K562 (cell line): Measurements from ENCODE around the gene TRMT2B. TPM values are rescaled to one million over a fixed set of nuclear protein-coding genes. Genes with fewer than 3 reads are reported as not detected.

Experiments
- ASH1L ChIP-seq: fragments of 450-650 bp; IDR thresholded peaks from 2 replicates; pipeline ENCODE4 v1.6.1; 2018; ENCODE audit warnings: borderline replicate concordance, mild to moderate bottlenecking, low read depth; ENCODE audit not compliant: partially characterized antibody
- ATF1 ChIP-seq, 2 experiments: fragments of 450-650 bp in 1 of 2; IDR thresholded peaks; 2 replicates each; pipeline ENCODE4 v1.6.1; 2016; ENCODE audit warnings: missing compliant biosample characterization in 1 of 2, missing genetic modification characterization in 1 of 2
- BHLHE40 ChIP-seq: IDR thresholded peaks from 2 replicates; pipeline ENCODE4 v1.6.1; 2011; ENCODE audit warnings: low read length, improper control_type of control experiment
- CEBPB ChIP-seq: fragments of 450-650 bp; IDR thresholded peaks from 2 replicates; pipeline ENCODE4 v1.6.1; 2016; ENCODE audit warnings: missing genetic modification characterization, missing compliant biosample characterization
- CEBPG ChIP-seq, 3 experiments: fragments of 200-800 bp in 1 of 3; sonication (Bioruptor generic) in 1 of 3; sonication (generic) in 1 of 3; formaldehyde crosslinking in 1 of 3; IDR thresholded peaks in 2 of 3; conservative IDR thresholded peaks in 1 of 3; 2 replicates each; pipeline versions ENCODE4 v1.6.1 to v1.8.0; 2016 to 2022; ENCODE audit warnings: missing compliant biosample characterization in 2 of 3, missing genetic modification characterization in 2 of 3, mild to moderate bottlenecking in 1 of 3, missing genetic modification reagents in 1 of 3
- FOXA1 ChIP-seq: fragments of 450-650 bp; IDR thresholded peaks from 2 replicates; pipeline ENCODE4 v1.6.1; 2016; ENCODE audit warnings: mild to moderate bottlenecking, borderline replicate concordance
- HCFC1 ChIP-seq: IDR thresholded peaks from 2 replicates; pipeline ENCODE4 v1.6.1; 2012; ENCODE audit warnings: low read depth, low read length, improper control_type of control experiment
- HDGF ChIP-seq: fragments of 450-650 bp; IDR thresholded peaks from 2 replicates; pipeline ENCODE4 v1.6.1; 2016
- ILF3 ChIP-seq: fragments of 450-650 bp; IDR thresholded peaks from 2 replicates; pipeline ENCODE4 v1.6.1; 2018; ENCODE audit warnings: antibody characterized with exemption, mild to moderate bottlenecking, moderate library complexity, borderline replicate concordance
- NELFE ChIP-seq: IDR thresholded peaks from 2 replicates; pipeline ENCODE4 v1.6.1; 2011; ENCODE audit warnings: mild to moderate bottlenecking; ENCODE audit not compliant: insufficient read depth, insufficient read length
- NFYB ChIP-seq: IDR thresholded peaks from 2 replicates; pipeline ENCODE4 v1.6.1; 2011; ENCODE audit warnings: mild to moderate bottlenecking, moderate library complexity; ENCODE audit not compliant: insufficient read length; ENCODE audit errors: extremely low read depth
- POLR2G ChIP-seq: fragments of 200-400 bp; formaldehyde crosslinking; IDR thresholded peaks from 2 replicates; pipeline ENCODE4 v1.6.1; 2017; ENCODE audit warnings: low read depth, mild to moderate bottlenecking, antibody characterized with exemption, low read length, moderate library complexity
- SIX5 ChIP-seq, 2 experiments: IDR thresholded peaks; 2 replicates each; pipeline ENCODE4 v1.6.1; 2011; ENCODE audit warnings: low read length in 2 of 2, borderline replicate concordance in 1 of 2, low read depth in 1 of 2, mild to moderate bottlenecking in 1 of 2, moderate library complexity in 1 of 2; ENCODE audit not compliant: insufficient read depth in 1 of 2
- SRSF7 ChIP-seq: fragments of 200-400 bp; formaldehyde crosslinking; optimal IDR thresholded peaks from 2 replicates; pipeline ENCODE3; 2017; ENCODE audit warnings: mild to moderate bottlenecking, low read depth, low read length
- TEAD4 ChIP-seq, 2 experiments: sonication (generic) in 1 of 2; formaldehyde crosslinking in 1 of 2; IDR thresholded peaks; 2 replicates each; pipeline versions ENCODE4 v1.6.1 to v1.8.0; 2012 to 2022; ENCODE audit warnings: borderline replicate concordance in 1 of 2, inconsistent platforms in 1 of 2, low read length in 1 of 2, mild to moderate bottlenecking in 1 of 2, missing genetic modification reagents in 1 of 2
- ZBED1 ChIP-seq: IDR thresholded peaks from 2 replicates; pipeline ENCODE4 v1.6.1; 2014
- ZC3H11A ChIP-seq: IDR thresholded peaks from 2 replicates; pipeline ENCODE4 v1.6.1; 2012; ENCODE audit warnings: low read depth, low read length, improper control_type of control experiment
- ZNF282 ChIP-seq: sonication (generic); formaldehyde crosslinking; IDR thresholded peaks from 2 replicates; pipeline ENCODE4 v1.8.1; 2023; ENCODE audit warnings: missing genetic modification reagents
- ZNF644 ChIP-seq: fragments of 200-800 bp; sonication (Bioruptor generic); IDR thresholded peaks from 2 replicates; pipeline ENCODE4 v1.6.1; 2016; ENCODE audit warnings: low read depth, missing genetic modification characterization, missing compliant biosample characterization
- ZNF785 ChIP-seq: fragments of 250-450 bp; sonication (Bioruptor Pico); IDR thresholded peaks from 2 replicates; pipeline ENCODE4 v1.4.0; 2020; ENCODE audit warnings: mild to moderate bottlenecking
- polyA plus RNA-seq, 8 experiments: library from polyadenylated mRNA; depleted of rRNA in 4 of 8; stranded (reverse) in 5 of 8; unstranded in 3 of 8; fragments of >200 nt; fragmentation: Nextera tagmentation in 2 of 8; fragmentation: Illumina TruSeq in 1 of 8; extraction: Ambion mirVana in 2 of 8; extraction: Trizol in 1 of 8; gene quantifications; 2 replicates each; pipeline versions ENCODE4 v1.2.1 to v1.2.3, GENCODE V29; 2011 to 2014; ENCODE audit warnings: inconsistent platforms in 1 of 8, missing spikeins in 1 of 8
- total RNA-seq, 7 experiments: library from RNA; depleted of rRNA in 6 of 7; stranded (reverse); fragments of >200 nt in 6 of 7; fragmentation: Illumina TruSeq in 2 of 7; extraction: Trizol in 2 of 7; gene quantifications; 2 replicates each; pipeline versions ENCODE4 v1.2.1 to v1.2.3, GENCODE V29; 2011 to 2021; ENCODE audit warnings: low replicate concordance in 1 of 7
- TF ChIP-seq, protein P1 (sequence below), 2 experiments: fragments of 150-350 bp in 1 of 2; IDR thresholded peaks; 2 replicates each; pipeline ENCODE4 v1.6.1; 2012 to 2016; ENCODE audit warnings: low read depth in 2 of 2, low read length in 2 of 2, mild to moderate bottlenecking in 1 of 2, moderate library complexity in 1 of 2
- TF ChIP-seq, protein P2 (sequence below): fragments of 450-650 bp; IDR thresholded peaks from 2 replicates; pipeline ENCODE4 v1.6.1; 2016

TRMT2B gene
- total and polyA plus RNA-seq, 9 of the 15 experiments (the other 6 are each of a cell fraction or from before 2014, with no cell fraction given), result 3.9 to 23.4 (median 18.1) TPM

DNA sequence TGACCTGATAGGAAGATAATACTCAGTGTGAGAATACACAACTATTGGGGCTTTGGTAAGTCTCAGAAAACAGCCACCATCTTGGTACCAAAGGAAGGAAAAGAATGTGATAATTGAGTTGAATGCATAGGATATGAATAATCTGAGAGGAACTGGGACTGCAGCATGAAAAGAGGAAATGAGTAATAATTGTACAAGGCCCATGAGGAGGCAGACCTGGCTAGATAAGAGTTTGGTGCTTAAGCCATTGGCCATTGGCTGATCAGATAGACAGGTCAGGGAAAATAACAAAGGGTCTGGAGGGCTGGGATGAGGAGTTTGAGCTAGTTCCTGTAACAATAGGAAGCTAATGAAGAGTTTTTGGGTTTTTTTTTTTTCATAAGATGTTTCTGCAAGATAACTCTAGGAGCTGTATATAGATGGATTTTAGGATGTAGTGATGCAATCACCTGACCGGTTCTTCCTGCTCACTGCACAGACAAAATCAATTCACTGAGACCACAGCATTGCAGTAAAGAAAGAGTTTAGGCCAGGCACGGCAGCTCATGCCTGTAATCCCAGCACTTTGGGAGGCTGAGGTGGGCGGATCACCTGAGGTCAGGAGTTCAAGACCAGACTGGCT lies 5.3 kb upstream of the TRMT2B start (continued):
- TF ChIP-seq, protein P1, sequence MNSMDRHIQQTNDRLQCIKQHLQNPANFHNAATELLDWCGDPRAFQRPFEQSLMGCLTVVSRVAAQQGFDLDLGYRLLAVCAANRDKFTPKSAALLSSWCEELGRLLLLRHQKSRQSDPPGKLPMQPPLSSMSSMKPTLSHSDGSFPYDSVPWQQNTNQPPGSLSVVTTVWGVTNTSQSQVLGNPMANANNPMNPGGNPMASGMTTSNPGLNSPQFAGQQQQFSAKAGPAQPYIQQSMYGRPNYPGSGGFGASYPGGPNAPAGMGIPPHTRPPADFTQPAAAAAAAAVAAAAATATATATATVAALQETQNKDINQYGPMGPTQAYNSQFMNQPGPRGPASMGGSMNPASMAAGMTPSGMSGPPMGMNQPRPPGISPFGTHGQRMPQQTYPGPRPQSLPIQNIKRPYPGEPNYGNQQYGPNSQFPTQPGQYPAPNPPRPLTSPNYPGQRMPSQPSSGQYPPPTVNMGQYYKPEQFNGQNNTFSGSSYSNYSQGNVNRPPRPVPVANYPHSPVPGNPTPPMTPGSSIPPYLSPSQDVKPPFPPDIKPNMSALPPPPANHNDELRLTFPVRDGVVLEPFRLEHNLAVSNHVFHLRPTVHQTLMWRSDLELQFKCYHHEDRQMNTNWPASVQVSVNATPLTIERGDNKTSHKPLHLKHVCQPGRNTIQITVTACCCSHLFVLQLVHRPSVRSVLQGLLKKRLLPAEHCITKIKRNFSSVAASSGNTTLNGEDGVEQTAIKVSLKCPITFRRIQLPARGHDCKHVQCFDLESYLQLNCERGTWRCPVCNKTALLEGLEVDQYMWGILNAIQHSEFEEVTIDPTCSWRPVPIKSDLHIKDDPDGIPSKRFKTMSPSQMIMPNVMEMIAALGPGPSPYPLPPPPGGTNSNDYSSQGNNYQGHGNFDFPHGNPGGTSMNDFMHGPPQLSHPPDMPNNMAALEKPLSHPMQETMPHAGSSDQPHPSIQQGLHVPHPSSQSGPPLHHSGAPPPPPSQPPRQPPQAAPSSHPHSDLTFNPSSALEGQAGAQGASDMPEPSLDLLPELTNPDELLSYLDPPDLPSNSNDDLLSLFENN (IDR thresholded peaks at IDR 0.05; ENCODE audit: low read depth in 2 of 2, low read length in 2 of 2), result no peak
- peak; percentile 60 for TF ChIP-seq CEBPB (tag)
- no peak for TF ChIP-seq SRSF7
- no peak for TF ChIP-seq NFYB
- no peak for TF ChIP-seq ZNF282
- TF ChIP-seq POLR2G, result no peak
- no peak for TF ChIP-seq ZNF785
- no peak for TF ChIP-seq BHLHE40
- TF ChIP-seq HCFC1, result no peak
- TF ChIP-seq NELFE, result no peak
- TF ChIP-seq ASH1L, result no peak
- peak; percentile 40; the same call in 1 of the 2 replicates for TF ChIP-seq TEAD4 (IDR thresholded peaks at IDR 0.05; ENCODE audit: low read length)
- TF ChIP-seq TEAD4 (CRISPR knock-in tag; IDR thresholded peaks at IDR 0.05; ENCODE audit: borderline replicate concordance), result no peak
- peak; percentile 47; the same call in 1 of the 2 replicates for TF ChIP-seq CEBPG (CRISPR knock-in tag; IDR thresholded peaks at IDR 0.05)
- TF ChIP-seq CEBPG (tag; conservative IDR thresholded peaks at IDR 0.05 in 1 of 2, IDR thresholded peaks at IDR 0.05 in 1 of 2), result peak; percentile 13 to 80; a peak in 2 of 4 replicates
- TF ChIP-seq HDGF, result no peak
- no peak for TF ChIP-seq ILF3
- TF ChIP-seq, protein P2, sequence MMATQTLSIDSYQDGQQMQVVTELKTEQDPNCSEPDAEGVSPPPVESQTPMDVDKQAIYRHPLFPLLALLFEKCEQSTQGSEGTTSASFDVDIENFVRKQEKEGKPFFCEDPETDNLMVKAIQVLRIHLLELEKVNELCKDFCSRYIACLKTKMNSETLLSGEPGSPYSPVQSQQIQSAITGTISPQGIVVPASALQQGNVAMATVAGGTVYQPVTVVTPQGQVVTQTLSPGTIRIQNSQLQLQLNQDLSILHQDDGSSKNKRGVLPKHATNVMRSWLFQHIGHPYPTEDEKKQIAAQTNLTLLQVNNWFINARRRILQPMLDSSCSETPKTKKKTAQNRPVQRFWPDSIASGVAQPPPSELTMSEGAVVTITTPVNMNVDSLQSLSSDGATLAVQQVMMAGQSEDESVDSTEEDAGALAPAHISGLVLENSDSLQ, result peak; percentile 30; the same call in 1 of the 2 replicates
- no peak for TF ChIP-seq ZBED1
- no peak for TF ChIP-seq FOXA1
- no peak for TF ChIP-seq ATF1 (CRISPR knock-in tag; IDR thresholded peaks at IDR 0.05)
- no peak for TF ChIP-seq ATF1 (tag; IDR thresholded peaks at IDR 0.05)
- no peak for TF ChIP-seq ZNF644
- TF ChIP-seq ZC3H11A, result no peak
- TF ChIP-seq SIX5 (IDR thresholded peaks at IDR 0.05; ENCODE audit: borderline replicate concordance in 1 of 2, insufficient read depth in 1 of 2, low read depth in 1 of 2, low read length in 2 of 2), result no peak
